ENCODE data around the gene ADA. TPM values are rescaled to one million over a fixed set of nuclear protein-coding genes. Genes with fewer than 3 reads are reported as not detected.

The ADA gene
- polyA plus RNA-seq, 1 donor: 7.3 TPM

Other genes with a start within 250 kb of the ADA start
- gene TTPAL, start 175.8 kb downstream of the ADA start, polyA plus RNA-seq: 10.0 TPM
- gene SERINC3, start 129.6 kb downstream of the ADA start, polyA plus RNA-seq: 69.2 TPM
- gene PKIG, start 69.1 kb downstream of the ADA start, polyA plus RNA-seq: 46.5 TPM
- 0.09 TPM for gene CCN5, start 63.7 kb upstream of the ADA start, polyA plus RNA-seq
- 0.21 TPM for gene KCNK15, start 94.2 kb upstream of the ADA start, polyA plus RNA-seq
- 4.1 TPM for gene RIMS4, start 158.8 kb upstream of the ADA start, polyA plus RNA-seq
- gene YWHAB, start 234.0 kb upstream of the ADA start, polyA plus RNA-seq: 152 TPM